ENCODE measurements around the gene IBSP. TPM values are rescaled to one million over a fixed set of nuclear protein-coding genes. Genes with fewer than 3 reads are reported as not detected.

IBSP gene
- total RNA-seq, 1 donor from 2014 or later, result not detected

DNA sequence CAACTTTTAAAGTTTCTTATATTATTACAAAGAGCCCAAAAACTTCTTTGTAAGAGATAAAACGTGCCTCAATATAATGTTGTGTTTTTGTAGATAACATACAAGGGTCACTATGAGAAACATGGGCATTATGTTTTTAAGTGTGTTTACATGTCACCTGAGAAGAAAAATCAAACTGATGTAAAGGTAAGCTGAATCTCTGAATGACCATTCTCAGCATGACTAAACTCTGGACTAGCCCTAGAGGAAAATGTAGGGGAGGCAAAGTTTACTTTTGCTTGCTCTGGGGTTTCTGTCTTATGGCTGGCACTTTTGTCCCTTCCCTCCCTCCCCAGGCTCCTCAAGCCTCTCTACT is 40.2 kb downstream of the IBSP start:
- Histone ChIP-seq H3K27me3 (ENCODE audit: control insufficient read depth, insufficient read depth, low read length) (no peaks in the 10 kb centered on the region), H3K36me3 (ENCODE audit: control insufficient read depth, insufficient read depth, low read length) (no peaks in the 10 kb centered on the region), H3K4me3 (ENCODE audit: low read depth, low read length) (no peak overlapping the region)
- TF ChIP-seq, protein P1, sequence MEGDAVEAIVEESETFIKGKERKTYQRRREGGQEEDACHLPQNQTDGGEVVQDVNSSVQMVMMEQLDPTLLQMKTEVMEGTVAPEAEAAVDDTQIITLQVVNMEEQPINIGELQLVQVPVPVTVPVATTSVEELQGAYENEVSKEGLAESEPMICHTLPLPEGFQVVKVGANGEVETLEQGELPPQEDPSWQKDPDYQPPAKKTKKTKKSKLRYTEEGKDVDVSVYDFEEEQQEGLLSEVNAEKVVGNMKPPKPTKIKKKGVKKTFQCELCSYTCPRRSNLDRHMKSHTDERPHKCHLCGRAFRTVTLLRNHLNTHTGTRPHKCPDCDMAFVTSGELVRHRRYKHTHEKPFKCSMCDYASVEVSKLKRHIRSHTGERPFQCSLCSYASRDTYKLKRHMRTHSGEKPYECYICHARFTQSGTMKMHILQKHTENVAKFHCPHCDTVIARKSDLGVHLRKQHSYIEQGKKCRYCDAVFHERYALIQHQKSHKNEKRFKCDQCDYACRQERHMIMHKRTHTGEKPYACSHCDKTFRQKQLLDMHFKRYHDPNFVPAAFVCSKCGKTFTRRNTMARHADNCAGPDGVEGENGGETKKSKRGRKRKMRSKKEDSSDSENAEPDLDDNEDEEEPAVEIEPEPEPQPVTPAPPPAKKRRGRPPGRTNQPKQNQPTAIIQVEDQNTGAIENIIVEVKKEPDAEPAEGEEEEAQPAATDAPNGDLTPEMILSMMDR (IDR thresholded peaks at IDR 0.05; ENCODE audit: insufficient read depth, low read length, poor library complexity, severe bottlenecking), result no peak
- no peak for DNase-seq (ENCODE audit: low read depth)

DNA sequence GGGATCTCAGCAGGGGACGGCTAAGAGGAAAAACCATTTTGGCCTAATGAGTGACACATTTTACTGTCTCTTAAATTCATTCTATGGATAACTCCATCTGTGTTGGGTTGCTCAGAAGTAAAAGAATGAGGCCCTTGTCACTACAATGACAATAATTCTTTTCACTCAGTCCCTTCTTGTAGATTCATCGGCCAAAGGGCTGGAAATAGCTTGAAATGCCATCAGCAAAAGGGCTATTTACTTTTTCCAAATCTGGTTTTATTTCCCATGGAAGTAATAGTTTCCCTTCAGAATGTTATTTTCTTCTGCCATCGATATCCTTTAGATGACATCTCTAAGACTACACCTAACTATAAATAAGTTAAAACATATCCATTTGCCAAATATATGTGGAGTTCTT is 40.8 kb downstream of the IBSP start:
- Histone ChIP-seq H3K4me3 (ENCODE audit: low read depth, low read length) (no peak overlapping the region), H3K36me3 (ENCODE audit: control insufficient read depth, insufficient read depth, low read length) (no peaks in the 10 kb centered on the region), H3K27me3 (ENCODE audit: control insufficient read depth, insufficient read depth, low read length) (no peaks in the 10 kb centered on the region)
- DNase-seq (ENCODE audit: low read depth), result no peak
- TF ChIP-seq, protein P1 (IDR thresholded peaks at IDR 0.05; ENCODE audit: insufficient read depth, low read length, poor library complexity, severe bottlenecking), result no peak

DNA sequence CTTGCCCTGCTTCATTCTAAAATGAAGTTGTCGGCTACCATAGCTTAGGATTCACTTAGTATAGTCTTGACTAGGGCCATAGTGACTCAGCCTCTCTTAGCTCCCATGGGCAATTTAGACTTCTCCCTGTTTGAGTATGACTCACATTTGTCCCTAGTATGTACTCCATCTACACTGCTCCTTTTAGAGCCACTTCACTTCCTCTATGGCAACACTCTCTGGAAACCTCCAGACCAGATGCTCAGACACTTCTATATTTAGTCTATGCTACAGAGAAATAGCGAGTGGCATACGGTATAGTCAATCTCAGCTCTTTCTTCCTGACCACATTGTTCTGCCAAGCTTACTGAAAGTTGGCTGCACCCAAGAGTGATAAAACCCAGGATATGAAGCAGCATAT is 44.6 kb downstream of the IBSP start:
- DNase-seq (ENCODE audit: low read depth), result no peak
- Histone ChIP-seq H3K27me3 (ENCODE audit: control insufficient read depth, insufficient read depth, low read length) (no peaks in the 10 kb centered on the region), H3K4me3 (ENCODE audit: low read depth, low read length) (no peak overlapping the region), H3K36me3 (ENCODE audit: control insufficient read depth, insufficient read depth, low read length) (no peaks in the 10 kb centered on the region)
- TF ChIP-seq, protein P1 (IDR thresholded peaks at IDR 0.05; ENCODE audit: insufficient read depth, low read length, poor library complexity, severe bottlenecking), result no peak

DNA sequence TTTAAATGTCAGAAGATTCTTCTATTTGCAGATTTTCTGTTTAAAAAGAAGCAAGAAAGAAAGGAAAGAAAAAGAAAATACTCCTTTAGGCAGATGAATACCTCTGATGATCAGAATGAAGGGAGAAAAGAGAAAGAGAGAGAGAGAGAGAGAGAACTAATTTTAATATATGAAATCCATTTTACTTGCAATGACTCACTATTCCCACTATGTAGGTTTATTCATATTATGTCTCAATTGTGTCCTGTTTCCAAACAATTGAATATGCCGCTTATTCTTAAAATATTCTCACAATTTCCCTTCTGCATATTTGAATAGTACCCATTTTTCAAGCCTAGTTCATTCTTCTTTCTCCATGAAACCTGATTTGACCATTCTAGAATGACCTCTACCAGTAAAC is 45.1 kb downstream of the IBSP start:
- TF ChIP-seq, protein P1 (IDR thresholded peaks at IDR 0.05; ENCODE audit: insufficient read depth, low read length, poor library complexity, severe bottlenecking), result no peak
- H3K36me3 ChIP-seq (ENCODE audit: control insufficient read depth, insufficient read depth, low read length), result no peaks in the 10 kb centered on the region
- H3K27me3 ChIP-seq (ENCODE audit: control insufficient read depth, insufficient read depth, low read length), result no peaks in the 10 kb centered on the region
- H3K4me3 ChIP-seq (ENCODE audit: low read depth, low read length), result no peak overlapping the region
- no peak for DNase-seq (ENCODE audit: low read depth)

DNA sequence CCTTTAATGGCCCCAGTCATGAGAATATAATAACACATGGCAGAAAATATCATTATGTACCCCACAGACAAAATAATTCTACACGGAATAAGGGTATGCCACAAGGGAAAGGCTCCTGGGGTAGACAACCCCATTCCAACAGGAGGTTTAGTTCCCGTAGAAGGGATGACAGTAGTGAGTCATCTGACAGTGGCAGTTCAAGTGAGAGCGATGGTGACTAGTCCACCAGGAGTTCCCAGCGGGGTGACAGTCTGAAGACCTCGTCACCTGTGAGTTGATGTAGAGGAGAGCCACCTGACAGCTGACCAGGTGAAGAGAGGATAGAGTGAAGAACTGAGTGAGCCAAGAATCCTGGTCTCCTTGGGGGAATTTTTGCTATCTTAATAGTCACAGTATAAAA is 46.9 kb downstream of the IBSP start:
- no peak overlapping the region for H3K4me3 ChIP-seq (ENCODE audit: low read depth, low read length)
- DNase-seq (ENCODE audit: low read depth), result no peak
- H3K36me3 ChIP-seq (ENCODE audit: control insufficient read depth, insufficient read depth, low read length), result no peaks in the 10 kb centered on the region
- TF ChIP-seq, protein P1 (IDR thresholded peaks at IDR 0.05; ENCODE audit: insufficient read depth, low read length, poor library complexity, severe bottlenecking), result no peak
- H3K27me3 ChIP-seq (ENCODE audit: control insufficient read depth, insufficient read depth, low read length), result no peaks in the 10 kb centered on the region

DNA sequence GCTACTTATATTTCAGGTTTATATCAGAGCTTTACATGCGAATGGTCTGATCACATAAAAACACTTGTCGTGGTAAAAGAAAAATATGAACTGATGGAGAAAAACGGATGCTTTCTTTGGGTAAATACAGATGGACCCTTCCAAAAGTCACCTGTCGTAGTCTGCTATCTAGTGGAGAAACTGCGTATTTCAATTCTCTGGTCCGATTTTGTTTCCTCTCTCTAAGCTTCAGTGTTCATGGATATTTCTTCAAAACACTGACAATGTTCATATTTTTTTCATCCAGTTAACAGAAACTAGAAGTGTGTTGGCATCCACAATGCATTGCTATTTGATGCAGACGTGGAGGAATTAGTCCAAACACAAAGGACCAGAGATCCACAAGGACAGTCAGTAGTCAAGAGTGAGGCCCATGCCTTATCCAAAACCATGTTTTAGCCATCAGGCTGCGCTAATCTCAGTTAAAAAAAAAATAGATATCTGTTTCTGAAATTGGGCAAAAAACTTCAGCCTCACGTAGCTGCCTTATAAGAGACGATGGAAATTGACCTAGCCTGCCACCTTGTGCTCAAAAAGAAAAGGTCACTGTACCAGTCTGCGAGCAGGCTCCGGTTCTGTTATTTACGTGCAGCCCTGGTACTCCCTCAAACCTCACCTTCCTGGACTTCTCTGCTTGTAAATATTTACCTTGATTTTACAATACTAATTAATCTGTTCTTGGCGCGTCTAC is 49.4 kb downstream of the IBSP start:
- TF ChIP-seq, protein P1 (IDR thresholded peaks at IDR 0.05; ENCODE audit: insufficient read depth, low read length, poor library complexity, severe bottlenecking), result peak; percentile 69
- no peaks in the 10 kb centered on the region for H3K36me3 ChIP-seq (ENCODE audit: control insufficient read depth, insufficient read depth, low read length)
- H3K4me3 ChIP-seq (ENCODE audit: low read depth, low read length), result peak overlapping the region; percentile 12
- no peaks in the 10 kb centered on the region for H3K27me3 ChIP-seq (ENCODE audit: control insufficient read depth, insufficient read depth, low read length)
- DNase-seq (ENCODE audit: low read depth), result no peak

Data from kidney epithelial cell (primary cell).